Activated CD4-positive, CD25-positive, alpha-beta regulatory T cell treated with anti-CD3 and anti-CD28 coated beads, Interleukin-2, amount 50 U/mL, for 16 hours (primary cell): ENCODE results near the gene MUC20.
"Not testable (repeated sequence)": the region's sequence is repeated elsewhere in the genome, so short reads cannot be mapped to it uniquely, and the experiment has no call there.

Experiments used
- DNase-seq: peaks from one replicate; pipeline ENCODE4 v3.0.0-alpha.2; 2020; ENCODE audit warnings: low read depth, low spot score

The MUC20 gene

GRCh38 chr3:195692781-195693427 is 27.9 kb upstream of the MUC20 start:
- DNase-seq: no peak

GRCh38 chr3:195693428-195694216 is 27.2 kb upstream of the MUC20 start:
- no peak for DNase-seq

- not testable (repeated sequence) for DNase-seq
These were observed 26.3 kb upstream of the MUC20 start for GRCh38 chr3:195694217-195695076.

- DNase-seq: no peak
These were observed 24.0 kb upstream of the MUC20 start for GRCh38 chr3:195696632-195697278.

GRCh38 chr3:195697582-195698324 is 23.0 kb upstream of the MUC20 start:
- no peak for DNase-seq

GRCh38 chr3:195698325-195698646 is 22.5 kb upstream of the MUC20 start:
- no peak for DNase-seq

- DNase-seq: no peak
These were observed 22.0 kb upstream of the MUC20 start for GRCh38 chr3:195698647-195699387.

GRCh38 chr3:195699388-195699771 is 21.4 kb upstream of the MUC20 start:
- no peak for DNase-seq

GRCh38 chr3:195699860-195700259 is 20.9 kb upstream of the MUC20 start:
- no peak for DNase-seq

GRCh38 chr3:195700319-195700718 is 20.5 kb upstream of the MUC20 start:
- DNase-seq: no peak

GRCh38 chr3:195701042-195701915 is 19.5 kb upstream of the MUC20 start:
- no peak for DNase-seq

GRCh38 chr3:195703776-195704175 is 17.0 kb upstream of the MUC20 start:
- DNase-seq: no peak

- DNase-seq: no peak
These were observed 16.3 kb upstream of the MUC20 start for GRCh38 chr3:195704433-195704999.

GRCh38 chr3:195705081-195705991 is 15.4 kb upstream of the MUC20 start:
- DNase-seq: no peak

GRCh38 chr3:195708061-195708460 is 12.7 kb upstream of the MUC20 start:
- DNase-seq: no peak

GRCh38 chr3:195708626-195709481 is 11.9 kb upstream of the MUC20 start:
- no peak for DNase-seq

GRCh38 chr3:195709676-195710085 is 11.1 kb upstream of the MUC20 start:
- no peak for DNase-seq
